ENCODE results near the gene DIS3L2.

Gene DIS3L2

GRCh38 chr2:232345251-232345650 is 383.7 kb downstream of the DIS3L2 start:
- H3K4me3 ChIP-seq (ENCODE audit: low read depth, low read length), result no peak overlapping the region
- TF ChIP-seq CTCF (IDR thresholded peaks at IDR 0.05; ENCODE audit: low read depth, low read length), result no peak
- no peak for DNase-seq
- peaks cover 23% of the 10 kb centered on the region for H3K27me3 ChIP-seq (ENCODE audit: insufficient read depth, low read depth, severe bottlenecking)
- H3K27ac ChIP-seq, result no peak overlapping the region
- no peaks in the 10 kb centered on the region for H3K36me3 ChIP-seq
- no peaks in the 10 kb centered on the region for H3K9me3 ChIP-seq (ENCODE audit: severe bottlenecking)

- DNase-seq, result no peak
- TF ChIP-seq CTCF (IDR thresholded peaks at IDR 0.05; ENCODE audit: low read depth, low read length), result no peak
- Histone ChIP-seq H3K9me3 (ENCODE audit: severe bottlenecking) (no peaks in the 10 kb centered on the region), H3K4me3 (ENCODE audit: low read depth, low read length) (no peak overlapping the region), H3K36me3 (no peaks in the 10 kb centered on the region), H3K27ac (no peak overlapping the region), H3K27me3 (ENCODE audit: insufficient read depth, low read depth, severe bottlenecking) (peaks cover 44% of the 10 kb centered on the region)
These were observed 385.9 kb downstream of the DIS3L2 start for GRCh38 chr2:232347369-232347768.

GRCh38 chr2:232348936-232349335 is 387.4 kb downstream of the DIS3L2 start:
- Histone ChIP-seq H3K4me3 (ENCODE audit: low read depth, low read length) (no peak overlapping the region), H3K9me3 (ENCODE audit: severe bottlenecking) (no peaks in the 10 kb centered on the region), H3K27me3 (ENCODE audit: insufficient read depth, low read depth, severe bottlenecking) (peaks cover 55% of the 10 kb centered on the region), H3K27ac (no peak overlapping the region), H3K36me3 (no peaks in the 10 kb centered on the region)
- peak; percentile 5 for DNase-seq
- TF ChIP-seq CTCF (IDR thresholded peaks at IDR 0.05; ENCODE audit: low read depth, low read length), result no peak

DNA sequence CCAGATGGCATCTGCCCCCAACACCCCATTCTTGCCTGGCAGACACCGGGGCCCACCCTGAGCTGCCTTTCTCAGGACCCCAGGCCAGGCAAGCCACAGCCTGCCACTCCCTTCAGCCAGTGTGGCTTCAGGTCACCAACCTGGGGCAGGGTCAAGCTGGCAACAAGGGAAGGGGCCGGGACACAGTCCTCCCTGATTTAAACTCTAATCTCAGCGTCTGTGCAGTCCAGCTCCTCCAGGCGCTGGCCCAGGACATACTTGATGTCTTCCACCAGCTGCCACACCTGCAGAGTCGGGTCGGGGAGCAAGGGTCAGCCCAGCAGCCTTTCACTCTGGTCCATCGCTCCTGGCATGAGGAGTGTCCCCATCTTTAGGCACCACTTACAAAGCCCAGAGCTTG is 388.0 kb downstream of the DIS3L2 start:
- no peak for TF ChIP-seq CTCF (IDR thresholded peaks at IDR 0.05; ENCODE audit: low read depth, low read length)
- H3K4me3 ChIP-seq (ENCODE audit: low read depth, low read length), result no peak overlapping the region
- H3K36me3 ChIP-seq, result no peaks in the 10 kb centered on the region
- no peak overlapping the region for H3K27ac ChIP-seq
- peak; percentile 4 for DNase-seq
- peaks cover 55% of the 10 kb centered on the region for H3K27me3 ChIP-seq (ENCODE audit: insufficient read depth, low read depth, severe bottlenecking)
- H3K9me3 ChIP-seq (ENCODE audit: severe bottlenecking), result no peaks in the 10 kb centered on the region

DNA sequence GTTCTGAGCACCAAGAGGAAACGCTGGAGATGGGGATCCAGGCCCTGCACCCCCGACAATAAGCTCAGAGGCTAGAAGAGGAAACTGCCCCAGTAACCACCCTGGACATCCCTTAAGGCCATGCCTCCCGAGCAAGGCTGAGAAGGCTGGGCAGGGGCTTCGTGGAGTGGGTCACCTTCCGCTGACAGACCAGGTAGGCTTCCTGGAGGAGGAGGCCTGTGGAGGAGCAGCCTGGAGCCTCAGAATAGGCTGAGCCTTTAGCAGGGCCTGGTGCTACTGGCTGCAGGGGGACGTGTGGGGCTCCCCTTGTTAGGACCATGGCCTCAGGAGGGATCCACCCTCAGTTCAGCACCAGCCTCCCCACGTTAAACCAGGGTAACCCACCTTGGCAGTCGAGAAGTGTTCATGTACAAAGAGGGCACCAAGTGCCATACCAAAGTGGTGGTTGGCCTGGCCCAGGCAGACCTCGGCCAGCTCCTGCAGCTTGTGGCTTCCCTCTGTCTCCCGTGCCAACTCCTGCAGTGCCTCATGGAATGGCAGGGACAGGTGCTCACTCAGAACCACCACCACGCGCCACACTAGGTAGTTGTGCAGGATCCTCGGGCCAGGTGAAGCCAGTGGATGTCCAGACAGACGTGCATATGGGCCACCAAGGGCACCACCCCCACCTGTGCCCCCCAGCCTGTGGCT is 388.6 kb downstream of the DIS3L2 start:
- H3K27ac ChIP-seq, result no peak overlapping the region
- H3K36me3 ChIP-seq, result no peaks in the 10 kb centered on the region
- H3K27me3 ChIP-seq (ENCODE audit: insufficient read depth, low read depth, severe bottlenecking), result peaks cover 55% of the 10 kb centered on the region
- no peak for DNase-seq
- H3K4me3 ChIP-seq (ENCODE audit: low read depth, low read length), result no peak overlapping the region
- no peak for TF ChIP-seq CTCF (IDR thresholded peaks at IDR 0.05; ENCODE audit: low read depth, low read length)
- H3K9me3 ChIP-seq (ENCODE audit: severe bottlenecking), result no peaks in the 10 kb centered on the region

All from WERI-Rb-1 (cell line).